Naive thymus-derived CD4-positive, alpha-beta T cell (primary cell): ENCODE measurements around the gene GAL3ST2. TPM values are rescaled to one million over a fixed set of nuclear protein-coding genes. Genes with fewer than 3 reads are reported as not detected.

ENCODE experiments used
- ATAC-seq: fragments of 150-1000 bp; cut with Tn5 transposase; 2 replicates; pipeline ENCODE4 v1.10.0; 2021; ENCODE audit warnings: mild to moderate bottlenecking, moderate library complexity
- CTCF ChIA-PET: fragments of 350-600 bp; sonication (Branson Sonifier 250); formaldehyde crosslinking; loops from one replicate; lab custom pipeline; 2021; ENCODE audit warnings: antibody characterized with exemption; lab: Charles Lee
- POLR2A ChIA-PET: fragments of 350-600 bp; sonication (Branson Sonifier 250); formaldehyde crosslinking; loops from one replicate; lab custom pipeline; 2021; ENCODE audit warnings: antibody characterized with exemption, inconsistent platforms; lab: Charles Lee
- DNase-seq, 9 donors: peaks; one replicate each; pipeline versions ENCODE4 v3.0.0 to v3.0.0-alpha.2; 2020 to 2022; ENCODE audit warnings: mixed read lengths in 1 of 9
- H3K27ac ChIP-seq: one replicate; pipeline ENCODE4 v1.7.0; 2013; ENCODE audit warnings: mild to moderate bottlenecking, low read depth, low read length, moderate library complexity
- H3K27me3 ChIP-seq, 2 donors: one replicate each; pipeline ENCODE4 v1.7.0; 2013; ENCODE audit warnings: low read length in 2 of 2, mild to moderate bottlenecking in 2 of 2, moderate library complexity in 2 of 2; ENCODE audit not compliant: control insufficient read depth in 2 of 2, insufficient read depth in 2 of 2
- H3K36me3 ChIP-seq, 3 experiments: 1 replicate in 2 of 3; 2 replicates in 1 of 3; pipeline ENCODE4 v1.7.0; 2013; ENCODE audit warnings: low read length in 3 of 3, mild to moderate bottlenecking in 3 of 3, moderate library complexity in 1 of 3; ENCODE audit not compliant: insufficient read depth in 3 of 3, control insufficient read depth in 2 of 3
- H3K4me1 ChIP-seq, 2 donors: one replicate each; pipeline ENCODE4 v1.7.0; 2013; ENCODE audit warnings: low read length in 2 of 2, mild to moderate bottlenecking in 2 of 2, moderate library complexity in 1 of 2; ENCODE audit not compliant: control insufficient read depth in 2 of 2, insufficient read depth in 2 of 2
- H3K4me3 ChIP-seq: 2 replicates; pipeline ENCODE4 v1.7.0; 2013; ENCODE audit warnings: mild to moderate bottlenecking, low read length
- H3K9me3 ChIP-seq, 3 experiments: 1 replicate in 2 of 3; 2 replicates in 1 of 3; pipeline ENCODE4 v1.7.0; 2013; ENCODE audit warnings: low read length in 3 of 3; ENCODE audit not compliant: control insufficient read depth in 2 of 3
- H3K27ac Mint-ChIP-seq, 9 donors: one replicate each; pipeline ENCODE4 v1.8.0; 2020 to 2022; ENCODE audit warnings: mixed read lengths in 9 of 9, mild to moderate bottlenecking in 8 of 9, moderate library complexity in 5 of 9, inconsistent platforms in 2 of 9
- H3K27me3 Mint-ChIP-seq, 5 donors: one replicate each; pipeline ENCODE4 v1.8.0; 2021 to 2022; ENCODE audit warnings: mixed read lengths in 5 of 5, mild to moderate bottlenecking in 1 of 5
- H3K36me3 Mint-ChIP-seq, 5 donors: one replicate each; pipeline ENCODE4 v1.8.0; 2020 to 2022; ENCODE audit warnings: mixed read lengths in 5 of 5, mild to moderate bottlenecking in 3 of 5, inconsistent platforms in 1 of 5
- H3K4me1 Mint-ChIP-seq, 7 donors: one replicate each; pipeline ENCODE4 v1.8.0; 2020 to 2022; ENCODE audit warnings: mixed read lengths in 7 of 7, mild to moderate bottlenecking in 3 of 7, inconsistent platforms in 1 of 7
- H3K4me3 Mint-ChIP-seq, 10 donors: one replicate each; pipeline ENCODE4 v1.8.0; 2020 to 2022; ENCODE audit warnings: mild to moderate bottlenecking in 10 of 10, mixed read lengths in 10 of 10, moderate library complexity in 6 of 10, inconsistent platforms in 2 of 10
- H3K9me3 Mint-ChIP-seq, 11 donors: one replicate each; pipeline ENCODE4 v1.8.0; 2020 to 2022; ENCODE audit warnings: mixed read lengths in 11 of 11, mild to moderate bottlenecking in 4 of 11, inconsistent platforms in 1 of 11, moderate library complexity in 1 of 11
- intact Hi-C, 2 donors: fragments of 100-400 bp; cut with micrococcal nuclease; formaldehyde crosslinking; loops; one replicate each; pipeline ENCODE4 v1.15.1; 2023
- polyA plus RNA-seq, 2 donors: library from polyadenylated mRNA; unstranded; fragments of 300-500 nt; fragmentation: Illumina TruSeq; gene quantifications; one replicate each; pipeline ENCODE4 v1.2.3, GENCODE V29; 2021
- total RNA-seq, 6 experiments: library from RNA in 5 of 6; stranded (reverse) in 5 of 6; gene quantifications; 1 replicate in 5 of 6; 2 replicates in 1 of 6; pipeline ENCODE4 v1.2.3 and lab custom pipeline; 2021 to 2026

GAL3ST2 gene
- total and polyA plus RNA-seq, 7 experiments from 2014 or later = 0.17 to 0.93 (median 0.37) TPM; not detected in 4

GRCh38 chr2:241751152-241751551 is 25.5 kb upstream of the GAL3ST2 start:
- DNase-seq (no peak), ATAC-seq (no peak)
- ChIA-PET CTCF (no interaction called here), POLR2A (no interaction called here)
- no peaks in the 10 kb centered on the region for H3K9me3 ChIP-seq
- H3K4me1 Mint-ChIP-seq = peaks cover 0 to 1% (median 0%) of the 10 kb centered on the region in 7 donors
- H3K9me3 Mint-ChIP-seq = peaks cover 0 to 1% (median 0%) of the 10 kb centered on the region in 11 donors
- intact Hi-C loops = no loop called here
- no peaks in the 10 kb centered on the region for H3K4me1 ChIP-seq
- H3K4me3 Mint-ChIP-seq = no peak overlapping the region
- no peak overlapping the region for H3K27ac Mint-ChIP-seq
- peaks cover 0 to 56% (median 8%) of the 10 kb centered on the region in 3 experiments for H3K36me3 ChIP-seq
- H3K27me3 ChIP-seq = no peaks in the 10 kb centered on the region
- no peaks in the 10 kb centered on the region for H3K27me3 Mint-ChIP-seq
- no peak overlapping the region for H3K4me3 ChIP-seq
- H3K27ac ChIP-seq = no peak overlapping the region
- peaks cover 0 to 19% (median 10%) of the 10 kb centered on the region in 5 donors for H3K36me3 Mint-ChIP-seq

- POLR2A ChIA-PET = no interaction called here
Measured at GRCh38 chr2:241751776-241752175, 24.8 kb upstream of the GAL3ST2 start.

GRCh38 chr2:241752253-241752652 is 24.4 kb upstream of the GAL3ST2 start:
- no peak for ATAC-seq
- no peak for DNase-seq
- Mint-ChIP-seq H3K27me3 (no peaks in the 10 kb centered on the region), H3K27ac (no peak overlapping the region), H3K36me3 (peaks cover 0 to 18% (median 9%) of the 10 kb centered on the region in 5 donors), H3K4me1 (no peaks in the 10 kb centered on the region), H3K9me3 (no peaks in the 10 kb centered on the region), H3K4me3 (no peak overlapping the region)
- H3K9me3 ChIP-seq = no peaks in the 10 kb centered on the region
- POLR2A ChIA-PET = no interaction called here
- no peak overlapping the region for H3K27ac ChIP-seq
- peaks cover 0 to 68% (median 8%) of the 10 kb centered on the region in 3 experiments for H3K36me3 ChIP-seq
- intact Hi-C loops = no loop called here
- H3K4me1 ChIP-seq = no peaks in the 10 kb centered on the region
- no peak overlapping the region for H3K4me3 ChIP-seq
- CTCF ChIA-PET = no interaction called here
- no peaks in the 10 kb centered on the region for H3K27me3 ChIP-seq

More at GRCh38 chr2:241751776-241752175, 24.8 kb upstream of the GAL3ST2 start:
- H3K4me3 ChIP-seq = no peak overlapping the region
- H3K27ac ChIP-seq = no peak overlapping the region
- ATAC-seq (no peak), DNase-seq (no peak)
- H3K4me3 Mint-ChIP-seq = no peak overlapping the region
- no peaks in the 10 kb centered on the region for H3K9me3 Mint-ChIP-seq
- peaks cover 0 to 17% (median 9%) of the 10 kb centered on the region in 5 donors for H3K36me3 Mint-ChIP-seq
- CTCF ChIA-PET = no interaction called here
- H3K36me3 ChIP-seq = peaks cover 0 to 63% (median 8%) of the 10 kb centered on the region in 3 experiments
- no peaks in the 10 kb centered on the region for H3K9me3 ChIP-seq
- H3K27me3 ChIP-seq = no peaks in the 10 kb centered on the region
- no peaks in the 10 kb centered on the region for H3K27me3 Mint-ChIP-seq
- H3K4me1 ChIP-seq = no peaks in the 10 kb centered on the region
- H3K27ac Mint-ChIP-seq = no peak overlapping the region
- H3K4me1 Mint-ChIP-seq = peaks cover 0 to 1% (median 0%) of the 10 kb centered on the region in 7 donors
- intact Hi-C loops = no loop called here

- Mint-ChIP-seq H3K27ac (no peak overlapping the region), H3K27me3 (no peaks in the 10 kb centered on the region), H3K4me3 (no peak overlapping the region), H3K9me3 (no peaks in the 10 kb centered on the region), H3K4me1 (no peaks in the 10 kb centered on the region), H3K36me3 (peaks cover 0 to 20% (median 8%) of the 10 kb centered on the region in 5 donors)
- no peaks in the 10 kb centered on the region for H3K27me3 ChIP-seq
- no peak for ATAC-seq
- POLR2A ChIA-PET = no interaction called here
- H3K27ac ChIP-seq = no peak overlapping the region
- CTCF ChIA-PET = no interaction called here
- H3K4me1 ChIP-seq = no peaks in the 10 kb centered on the region
- DNase-seq = no peak
- H3K4me3 ChIP-seq = no peak overlapping the region
- intact Hi-C loops = no loop called here
- H3K9me3 ChIP-seq = no peaks in the 10 kb centered on the region
- H3K36me3 ChIP-seq = peaks cover 0 to 68% (median 8%) of the 10 kb centered on the region in 3 experiments
Measured at GRCh38 chr2:241752689-241753276, 23.8 kb upstream of the GAL3ST2 start.

GRCh38 chr2:241753493-241753892 is 23.1 kb upstream of the GAL3ST2 start:
- CTCF ChIA-PET = no interaction called here

GRCh38 chr2:241754042-241754441 is 22.6 kb upstream of the GAL3ST2 start:
- peak overlapping the region in 1 of 9 donors; percentile 33 for H3K27ac Mint-ChIP-seq

More at GRCh38 chr2:241753493-241753892, 23.1 kb upstream of the GAL3ST2 start:
- H3K27ac ChIP-seq = no peak overlapping the region
- no peaks in the 10 kb centered on the region for H3K27me3 Mint-ChIP-seq
- POLR2A ChIA-PET = no interaction called here
- H3K36me3 Mint-ChIP-seq = peaks cover 0 to 24% (median 8%) of the 10 kb centered on the region in 5 donors
- H3K4me1 ChIP-seq = no peaks in the 10 kb centered on the region
- ATAC-seq = no peak
- no peak for DNase-seq
- no peaks in the 10 kb centered on the region for H3K27me3 ChIP-seq
- H3K4me3 ChIP-seq = no peak overlapping the region
- intact Hi-C loops = no loop called here
- no peak overlapping the region for H3K4me3 Mint-ChIP-seq
- peak overlapping the region in 1 of 9 donors; percentile 62 for H3K27ac Mint-ChIP-seq
- H3K9me3 Mint-ChIP-seq = no peaks in the 10 kb centered on the region
- peaks cover 0 to 66% (median 8%) of the 10 kb centered on the region in 3 experiments for H3K36me3 ChIP-seq
- H3K9me3 ChIP-seq = no peaks in the 10 kb centered on the region
- no peaks in the 10 kb centered on the region for H3K4me1 Mint-ChIP-seq

GRCh38 chr2:241755166-241755565 is 21.5 kb upstream of the GAL3ST2 start:
- Mint-ChIP-seq H3K36me3 (peaks cover 0 to 26% (median 14%) of the 10 kb centered on the region in 5 donors), H3K27me3 (no peaks in the 10 kb centered on the region), H3K4me3 (no peak overlapping the region), H3K27ac (no peak overlapping the region), H3K4me1 (peaks cover 0 to 5% (median 0%) of the 10 kb centered on the region in 7 donors), H3K9me3 (peaks cover 0 to 6% (median 0%) of the 10 kb centered on the region in 11 donors)
- ATAC-seq (no peak), DNase-seq (no peak)
- no peak overlapping the region for H3K27ac ChIP-seq
- intact Hi-C loops = no loop called here
- H3K9me3 ChIP-seq = peaks cover 0 to under 1% (median 0%) of the 10 kb centered on the region in 3 experiments
- ChIA-PET CTCF (no interaction called here), POLR2A (no interaction called here)
- no peaks in the 10 kb centered on the region for H3K27me3 ChIP-seq
- H3K4me3 ChIP-seq = no peak overlapping the region
- H3K4me1 ChIP-seq = no peaks in the 10 kb centered on the region
- H3K36me3 ChIP-seq = peaks cover 0 to 58% (median 13%) of the 10 kb centered on the region in 3 experiments

More at GRCh38 chr2:241754042-241754441, 22.6 kb upstream of the GAL3ST2 start:
- no peaks in the 10 kb centered on the region for H3K9me3 ChIP-seq
- H3K4me3 ChIP-seq = no peak overlapping the region
- H3K4me1 ChIP-seq = no peaks in the 10 kb centered on the region
- Mint-ChIP-seq H3K9me3 (no peaks in the 10 kb centered on the region), H3K4me3 (no peak overlapping the region), H3K27me3 (no peaks in the 10 kb centered on the region), H3K4me1 (peaks cover 0 to 1% (median 0%) of the 10 kb centered on the region in 7 donors), H3K36me3 (peaks cover 0 to 22% (median 9%) of the 10 kb centered on the region in 5 donors)
- H3K36me3 ChIP-seq = peaks cover 0 to 60% (median 8%) of the 10 kb centered on the region in 3 experiments
- no peaks in the 10 kb centered on the region for H3K27me3 ChIP-seq
- POLR2A ChIA-PET = no interaction called here
- DNase-seq (no peak), ATAC-seq (no peak)
- no peak overlapping the region for H3K27ac ChIP-seq
- CTCF ChIA-PET = no interaction called here
- intact Hi-C loops = no loop called here
